Left ventricle myocardium superior (tissue), 1 donor: ENCODE results near the gene KIAA2012. TPM values are rescaled to one million over a fixed set of nuclear protein-coding genes. Genes with fewer than 3 reads are reported as not detected.
"Not testable (repeated sequence)": the region's sequence is repeated elsewhere in the genome, so short reads cannot be mapped to it uniquely, and the experiment has no call there.

Experiments
- ATAC-seq: fragments of 200-7000 bp; cut with Tn5 transposase; one replicate; pipeline ENCODE4 v1.9.1; 2020; ENCODE audit warnings: mild to moderate bottlenecking, moderate library complexity
- DNase-seq: peaks from one replicate; pipeline ENCODE4 v3.0.0-alpha.2; 2020
- intact Hi-C: fragments of 100-400 bp; cut with micrococcal nuclease; formaldehyde crosslinking; loops from one replicate; pipeline ENCODE4 v1.11.0; 2022
- total RNA-seq: library from RNA; stranded (reverse); fragmentation: NEBNext Ultra II Directional; extraction: Animal tissue kit (Norgen Biotek cat#: 25700); gene quantifications from one replicate; pipeline ENCODE4 v1.2.1, GENCODE V29; 2021
- donor health status: DM: no; HTN: yes; CAD: no; lungs with severe emphysema.

Gene KIAA2012
- total RNA-seq, 1 donor from 2014 or later, result not detected

- ATAC-seq (peak; percentile 24), DNase-seq (no peak)
- intact Hi-C loops, result no loop called here
Observed at GRCh38 chr2:202221873-202222272, 148.8 kb downstream of the KIAA2012 start.

DNA sequence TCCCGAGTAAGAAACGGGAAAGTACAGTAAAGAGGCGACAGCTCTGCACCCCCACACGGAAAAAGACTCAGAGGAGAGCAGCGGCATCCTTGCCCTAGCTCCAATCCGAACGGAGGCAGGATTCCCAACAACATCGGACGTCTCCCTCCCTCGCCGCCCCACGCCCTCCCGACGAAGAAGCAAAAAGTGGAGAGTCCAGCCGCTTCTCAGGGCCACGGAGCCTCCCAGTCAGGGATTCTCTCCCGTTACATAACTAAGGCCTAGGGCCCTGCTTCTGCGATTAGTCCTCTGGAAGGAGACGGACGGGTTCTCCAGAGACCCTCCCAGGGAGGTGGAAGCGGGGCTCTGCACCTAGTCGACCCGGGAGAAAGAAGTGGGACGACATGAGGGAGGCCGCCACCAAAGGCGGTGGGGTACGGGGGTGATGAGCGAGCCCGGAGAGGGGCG, 164.8 kb downstream of the KIAA2012 start:
- ATAC-seq (peak; percentile 53), DNase-seq (no peak)
- intact Hi-C loops, result no loop called here

DNA sequence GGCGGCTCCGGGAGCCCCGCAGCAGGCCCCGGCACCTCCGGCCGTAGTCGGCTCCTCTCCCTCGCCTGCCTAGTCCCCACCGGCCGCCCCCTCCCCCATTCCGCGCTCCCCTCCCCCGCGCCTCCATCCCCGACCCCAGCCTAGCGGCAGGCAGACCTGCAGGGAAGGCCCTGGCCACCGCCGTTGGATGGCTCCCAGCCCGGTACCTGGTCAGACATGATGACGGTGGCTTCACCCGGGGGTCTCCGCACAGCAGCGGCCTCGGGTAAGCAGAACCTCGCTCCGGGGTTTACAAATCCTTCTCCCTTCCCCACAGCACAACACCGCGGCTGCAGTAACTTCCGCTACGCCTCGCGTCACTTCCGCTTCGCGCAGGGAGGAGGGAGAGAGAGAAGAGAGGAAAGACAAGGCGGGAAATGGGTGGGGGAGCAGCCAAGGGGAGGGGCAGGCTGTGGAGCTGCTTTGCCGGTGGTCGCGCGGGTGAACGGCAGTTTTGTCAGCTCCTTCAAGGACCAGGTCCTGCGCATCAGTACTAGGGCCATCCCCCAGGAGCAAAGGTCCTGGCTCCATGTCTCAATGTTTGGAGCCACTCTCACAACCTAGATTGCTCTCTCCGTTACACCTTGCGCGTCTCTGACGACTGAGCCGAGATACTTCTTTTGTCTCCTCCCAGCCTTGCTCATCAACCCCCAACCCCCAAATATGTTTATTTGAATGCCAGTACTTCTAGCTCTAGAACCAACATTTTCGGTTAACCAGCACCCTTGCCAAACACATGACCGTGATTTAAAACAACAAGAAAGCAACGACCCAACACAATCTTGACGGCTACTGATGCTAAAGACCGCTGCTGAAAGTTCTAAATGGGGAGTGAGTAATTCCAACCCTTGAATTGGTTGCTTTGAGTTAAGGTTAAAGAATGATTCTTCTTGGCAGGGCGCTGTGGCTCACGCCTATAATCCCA, 165.5 kb downstream of the KIAA2012 start, which contains the start of gene SUMO1:
Gene SUMO1 (minus strand): TSS at position 364 of the 964 bp plus-strand sequence. CDS start 146 bp downstream, at position 218.
- DNase-seq, result peak; percentile 92
- intact Hi-C loops, result no loop called here
- ATAC-seq, result peak; percentile 98

DNA sequence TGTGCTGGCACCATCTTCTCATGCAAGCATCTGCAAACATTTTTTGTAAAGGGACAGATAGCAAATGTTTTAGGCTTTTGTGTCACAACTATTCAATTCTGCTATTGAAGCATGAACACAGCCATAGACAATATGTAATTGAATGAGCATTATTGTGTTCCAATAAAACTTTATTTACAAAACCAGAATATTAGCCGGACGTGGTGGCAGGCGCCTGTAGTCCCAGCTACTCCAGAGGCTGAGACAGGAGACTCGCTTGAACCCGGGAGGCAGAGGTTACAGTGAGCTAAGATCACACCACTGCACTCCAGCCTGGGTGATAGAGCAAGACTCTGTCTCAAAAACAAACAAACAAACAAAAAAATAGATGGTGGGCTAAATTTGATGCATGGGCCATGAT, 174.7 kb downstream of the KIAA2012 start:
- DNase-seq, ATAC-seq, intact Hi-C loops: not testable (repeated sequence)

DNA sequence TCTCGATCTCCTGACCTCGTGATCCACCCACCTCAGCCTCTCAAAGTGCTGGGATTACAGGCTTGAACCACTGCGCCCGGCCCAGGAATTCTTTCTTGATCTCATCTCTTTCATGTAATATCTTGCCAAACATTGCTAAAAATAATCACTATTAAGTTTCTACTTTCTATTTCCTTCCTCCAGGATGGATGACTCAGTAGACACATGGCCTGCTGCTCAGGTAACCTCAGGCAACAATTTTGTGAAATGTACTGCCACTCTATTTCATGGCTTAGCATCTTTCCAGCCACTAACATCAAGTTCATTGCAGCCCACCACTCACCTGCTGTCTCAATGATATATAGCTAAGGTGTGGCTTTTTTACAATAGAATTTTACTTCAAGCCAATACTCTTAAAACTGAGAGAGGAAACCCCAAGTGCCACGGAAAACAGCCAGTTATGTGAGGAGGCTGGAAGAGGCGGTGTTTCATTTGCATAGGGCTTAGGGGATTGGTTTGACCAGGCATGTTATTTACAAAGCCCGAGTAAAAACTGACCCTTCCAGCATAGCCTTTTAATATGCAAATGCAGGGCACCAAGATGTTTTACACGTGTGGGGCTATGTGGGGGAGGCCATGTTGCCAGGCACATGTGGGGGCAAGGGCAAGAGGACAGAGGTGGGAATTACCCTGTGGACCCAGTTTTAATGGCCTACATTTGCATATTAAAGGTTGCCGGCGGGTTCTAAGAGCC, 176.6 kb downstream of the KIAA2012 start:
- DNase-seq (no peak), ATAC-seq (no peak)
- intact Hi-C loops, result no loop called here

DNA sequence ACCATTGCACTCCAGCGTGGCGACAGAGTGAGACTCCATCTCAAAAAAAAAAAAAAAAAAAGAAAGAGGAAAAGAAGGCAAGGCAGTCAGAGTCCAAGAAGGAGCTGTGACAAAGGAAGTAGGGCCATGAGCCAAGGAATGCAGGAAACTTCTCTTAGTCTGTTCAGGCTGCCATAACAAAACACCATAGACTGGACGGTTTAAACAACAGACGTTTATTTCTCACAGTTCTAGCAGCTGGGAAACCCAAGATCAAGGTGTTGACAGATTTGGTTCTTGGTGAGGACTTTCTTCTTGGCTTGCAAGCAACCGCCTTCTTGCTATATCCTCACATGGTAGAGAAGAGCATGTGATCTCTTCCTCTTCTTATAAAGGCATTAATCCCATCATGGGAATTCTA, 178.4 kb downstream of the KIAA2012 start:
- no peak for DNase-seq
- ATAC-seq, result peak; percentile 48
- intact Hi-C loops, result no loop called here

Other genes with a start within 250 kb of the KIAA2012 start
- gene FZD7, start 39.4 kb upstream of the KIAA2012 start, total RNA-seq, result 24.6 TPM
- 69.1 TPM for gene SUMO1, start 165.3 kb downstream of the KIAA2012 start, total RNA-seq
- 22.5 TPM for gene NOP58, start 192.5 kb downstream of the KIAA2012 start, total RNA-seq